HepG2 (cell line): Measurements from ENCODE around the gene FGF16. TPM values are rescaled to one million over a fixed set of nuclear protein-coding genes. Genes with fewer than 3 reads are reported as not detected.

Source experiments
- ATAC-seq: fragments of 200-7000 bp; cut with Tn5 transposase; 3 replicates; pipeline ENCODE4 v1.9.1; 2020; ENCODE audit warnings: mild to moderate bottlenecking, moderate library complexity
- BruUV-seq: library from RNA; stranded (reverse); fragments of 400-500 nt; replicated peaks from 2 replicates; lab custom pipeline; 2021; lab: Mats Ljungman, UMichigan
- CTCF ChIA-PET: fragments of 300-600 bp; formaldehyde crosslinking; extraction: SDS; loops from one replicate; lab custom pipeline; 2021; ENCODE audit warnings: low total read pairs, inconsistent platforms, low intra/inter-chr PET ratio; lab: Yijun Ruan, JAX
- POLR2A ChIA-PET: fragments of 350-600 bp; sonication (Branson Sonifier 250); formaldehyde crosslinking; loops from one replicate; lab custom pipeline; 2020; ENCODE audit warnings: antibody characterized with exemption, inconsistent platforms; lab: Yijun Ruan, JAX
- DNase-seq: peaks from one replicate; pipeline ENCODE4 v3.0.0-alpha.2; 2015; ENCODE audit warnings: low spot score
- FAIRE-seq: peaks from 3 replicates; lab custom pipeline; 2011; peaks lifted over from hg19 to GRCh38; lab: Jason Lieb, UNC
- H2AFZ ChIP-seq: one replicate; pipeline ENCODE4 v1.6.1; 2011; ENCODE audit warnings: low read length, inconsistent platforms
- H3K27ac ChIP-seq: fragments of 300-600 bp; 3 replicates; pipeline ENCODE4 v1.8.0; 2011; ENCODE audit warnings: mixed run types, mild to moderate bottlenecking, mixed read lengths, low read length, inconsistent platforms; ENCODE audit not compliant: insufficient read depth; ENCODE audit errors: extremely low read length
- H3K27me3 ChIP-seq, 2 experiments: fragments of 200-600 bp in 1 of 2; 2 replicates in 1 of 2; 3 replicates in 1 of 2; pipeline versions ENCODE4 v1.6.0 to v1.8.0; 2011; ENCODE audit warnings: low read length in 2 of 2, mild to moderate bottlenecking in 2 of 2, moderate library complexity in 2 of 2, inconsistent platforms in 1 of 2; ENCODE audit not compliant: insufficient read depth in 2 of 2, control insufficient read depth in 1 of 2
- H3K36me3 ChIP-seq, 2 experiments: fragments of 200-600 bp in 1 of 2; replicated peaks in 1 of 2; 2 replicates in 1 of 2; 3 replicates in 1 of 2; pipeline versions ENCODE4 v1.5.1 to v1.8.0; 2011; ENCODE audit warnings: low read length in 2 of 2, inconsistent platforms in 1 of 2; ENCODE audit not compliant: insufficient read depth in 2 of 2, control insufficient read depth in 1 of 2
- H3K4me1 ChIP-seq: 2 replicates; pipeline ENCODE4 v1.5.1; 2012; ENCODE audit warnings: low read length, inconsistent platforms; ENCODE audit not compliant: insufficient read depth
- H3K4me2 ChIP-seq: 2 replicates; pipeline ENCODE4 v1.6.0; 2011; ENCODE audit warnings: low read depth, low read length, inconsistent platforms
- H3K4me3 ChIP-seq, 3 experiments: fragments of 200-600 bp in 1 of 3; sonication (generic), shearing (Covaris generic) in 1 of 3; replicated peaks in 1 of 3; 2 replicates each; pipeline ENCODE4 v1.5.1; 2011 to 2016; ENCODE audit warnings: low read length in 3 of 3, inconsistent platforms in 2 of 3, low read depth in 2 of 3, mild to moderate bottlenecking in 2 of 3, control low read depth in 1 of 3, mixed read lengths in 1 of 3; ENCODE audit not compliant: insufficient read depth in 1 of 3
- H3K79me2 ChIP-seq: one replicate; pipeline ENCODE4 v1.6.1; 2011; ENCODE audit warnings: low read length, inconsistent platforms; ENCODE audit not compliant: insufficient read depth
- H3K9ac ChIP-seq: 2 replicates; pipeline ENCODE4 v1.6.0; 2011; ENCODE audit warnings: mild to moderate bottlenecking, low read depth, low read length, inconsistent platforms; ENCODE audit not compliant: insufficient read depth
- H3K9me3 ChIP-seq: 2 replicates; pipeline ENCODE4 v1.5.1; 2012; ENCODE audit warnings: mild to moderate bottlenecking, low read length
- H4K20me1 ChIP-seq: 2 replicates; pipeline ENCODE4 v1.6.0; 2011; ENCODE audit warnings: inconsistent platforms, mild to moderate bottlenecking, low read length, moderate library complexity; ENCODE audit not compliant: insufficient read depth
- CTCF ChIP-seq: sonication (generic); formaldehyde crosslinking; IDR thresholded peaks from 2 replicates; pipeline ENCODE4 v1.5.0; 2020; ENCODE audit warnings: mild to moderate bottlenecking, missing genetic modification reagents, moderate library complexity
- FIP1L1 ChIP-seq: fragments of 200-400 bp; formaldehyde crosslinking; IDR thresholded peaks from 2 replicates; pipeline ENCODE4 v1.6.1; 2018; ENCODE audit warnings: low read depth, mild to moderate bottlenecking, low read length, moderate library complexity, borderline replicate concordance; ENCODE audit not compliant: insufficient read depth
- FOXK2 ChIP-seq: fragments of 450-650 bp; IDR thresholded peaks from 2 replicates; pipeline ENCODE4 v1.6.1; 2016
- NFE2L2 ChIP-seq: fragments of 150-350 bp; IDR thresholded peaks from 2 replicates; pipeline ENCODE4 v1.6.1; 2014; ENCODE audit warnings: low read length
- U2AF2 ChIP-seq: fragments of 200-400 bp; formaldehyde crosslinking; IDR thresholded peaks from 2 replicates; pipeline ENCODE4 v1.6.1; 2017; ENCODE audit warnings: low read depth, mild to moderate bottlenecking, low read length
- ZNF12 ChIP-seq: sonication (generic); formaldehyde crosslinking; IDR thresholded peaks from 2 replicates; pipeline ENCODE4 v1.5.0; 2020; ENCODE audit warnings: missing genetic modification reagents
- ZNF407 ChIP-seq: sonication (generic); formaldehyde crosslinking; IDR thresholded peaks from one replicate; pipeline ENCODE4 v1.5.1; 2020; ENCODE audit warnings: mild to moderate bottlenecking, missing genetic modification reagents; ENCODE audit errors: not compliant biosample characterization
- WGBS: methylation state at CpG from one replicate; pipeline ENCODE4 v1.1.6; 2017; ENCODE audit warnings: low lambda C conversion rate; 5-methylcytosine and 5-hydroxymethylcytosine counted together
- in situ Hi-C: cut with HindIII; loops from 2 replicates; pipeline ENCODE4 v1.10.0; 2017; ENCODE audit warnings: low pct_unique_long_range_greater_than_20kb; ENCODE audit not compliant: extremely low pct_ligation_motif_present
- intact Hi-C: fragments of 100-400 bp; cut with micrococcal nuclease; formaldehyde crosslinking; loops from one replicate; pipeline ENCODE4 v1.10.0; 2022; ENCODE audit not compliant: unreplicated experiment
- polyA plus RNA-seq, 8 experiments: library from polyadenylated mRNA; depleted of rRNA in 3 of 8; stranded (reverse) in 7 of 8; unstranded in 1 of 8; fragments of >200 nt; fragmentation: Illumina TruSeq in 4 of 8; extraction: Trizol in 4 of 8; gene quantifications; 2 replicates each; pipeline versions ENCODE4 v1.2.1 to v1.2.3, GENCODE V29; 2011 to 2016; ENCODE audit warnings: low read depth in 4 of 8, missing spikeins in 1 of 8, mixed read lengths in 1 of 8; ENCODE audit not compliant: insufficient read depth in 1 of 8
- total RNA-seq, 5 experiments: library from RNA; depleted of rRNA; stranded (reverse); fragments of >200 nt; fragmentation: Illumina TruSeq; extraction: Trizol; gene quantifications; 2 replicates each; pipeline ENCODE4 v1.2.3, GENCODE V29; 2016; ENCODE audit warnings: low read depth in 1 of 5
- TF ChIP-seq, protein P1 (sequence below): IDR thresholded peaks from 2 replicates; pipeline ENCODE4 v1.6.1; 2018; ENCODE audit warnings: missing genetic modification reagents, mild to moderate bottlenecking, missing compliant biosample characterization

FGF16 gene
- total and polyA plus RNA-seq, 2 of the 13 experiments (the other 11 are each of a cell fraction or from before 2014, with no cell fraction given) = not detected

GRCh38 chrX:77431227-77431626 lies 16.0 kb upstream of the FGF16 start:
- Histone ChIP-seq H2AFZ (no peak overlapping the region), H4K20me1 (no peaks in the 10 kb centered on the region), H3K79me2 (no peaks in the 10 kb centered on the region), H3K9me3 (no peaks in the 10 kb centered on the region), H3K27ac (no peak overlapping the region), H3K4me1 (no peaks in the 10 kb centered on the region), H3K4me2 (no peak overlapping the region), H3K27me3 (no peaks in the 10 kb centered on the region), H3K4me3 (no peak overlapping the region), H3K36me3 (no peaks in the 10 kb centered on the region), H3K9ac (no peak overlapping the region)
- no TSS peak for BruUV-seq
- no peak for FAIRE-seq
- WGBS = 38% methylated on average over 3 of the region's 5 CpGs
- ChIA-PET POLR2A (no interaction called here), CTCF (no interaction called here)
- ATAC-seq = no peak
- no peak for DNase-seq
- TF ChIP-seq ZNF12 (no peak), NFE2L2 (no peak), FIP1L1 (no peak), CTCF (CRISPR knock-in tag) (no peak), U2AF2 (no peak)
- TF ChIP-seq, protein P1, sequence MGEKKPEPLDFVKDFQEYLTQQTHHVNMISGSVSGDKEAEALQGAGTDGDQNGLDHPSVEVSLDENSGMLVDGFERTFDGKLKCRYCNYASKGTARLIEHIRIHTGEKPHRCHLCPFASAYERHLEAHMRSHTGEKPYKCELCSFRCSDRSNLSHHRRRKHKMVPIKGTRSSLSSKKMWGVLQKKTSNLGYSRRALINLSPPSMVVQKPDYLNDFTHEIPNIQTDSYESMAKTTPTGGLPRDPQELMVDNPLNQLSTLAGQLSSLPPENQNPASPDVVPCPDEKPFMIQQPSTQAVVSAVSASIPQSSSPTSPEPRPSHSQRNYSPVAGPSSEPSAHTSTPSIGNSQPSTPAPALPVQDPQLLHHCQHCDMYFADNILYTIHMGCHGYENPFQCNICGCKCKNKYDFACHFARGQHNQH = no peak
- in situ Hi-C loops = no loop called here
- intact Hi-C loops = no loop called here

GRCh38 chrX:77433001-77433400 lies 14.2 kb upstream of the FGF16 start:
- WGBS = 0% methylated on average over 1 of the region's 1 CpG
- intact Hi-C loops (no loop called here), in situ Hi-C loops (no loop called here)
- H4K20me1 ChIP-seq = no peaks in the 10 kb centered on the region
- H3K9me3 ChIP-seq = no peaks in the 10 kb centered on the region
- CTCF ChIA-PET = no interaction called here
- H3K36me3 ChIP-seq = no peaks in the 10 kb centered on the region
- H3K4me3 ChIP-seq = no peak overlapping the region
- ATAC-seq (no peak), FAIRE-seq (no peak), DNase-seq (no peak)
- BruUV-seq = no TSS peak
- no peaks in the 10 kb centered on the region for H3K79me2 ChIP-seq
- POLR2A ChIA-PET = no interaction called here
- H3K9ac ChIP-seq = no peak overlapping the region
- no peak overlapping the region for H3K4me2 ChIP-seq
- H2AFZ ChIP-seq = no peak overlapping the region
- no peaks in the 10 kb centered on the region for H3K27me3 ChIP-seq
- no peak overlapping the region for H3K27ac ChIP-seq
- no peaks in the 10 kb centered on the region for H3K4me1 ChIP-seq
- TF ChIP-seq FOXK2 (no peak), ZNF407 (CRISPR knock-in tag) (no peak)
